Measurements from ENCODE around the gene TACC2. TPM values are rescaled to one million over a fixed set of nuclear protein-coding genes. Genes with fewer than 3 reads are reported as not detected.

TACC2 gene
- total and polyA plus RNA-seq, 2 experiments from 2014 or later = 30.8 to 35.9 TPM

GRCh38 chr10:122246830-122247520 lies 258.0 kb downstream of the TACC2 start:
- Mint-ChIP-seq H3K9me3 (no peaks in the 10 kb centered on the region), H3K27me3 (ENCODE audit: insufficient read depth, low read depth, poor library complexity) (peaks cover 6% of the 10 kb centered on the region), H3K4me3 (no peak overlapping the region), H3K36me3 (ENCODE audit: low read depth) (peaks cover 43% of the 10 kb centered on the region), H3K4me1 (peaks cover 3% of the 10 kb centered on the region; the same call in 1 of the 3 replicates), H3K27ac (no peak overlapping the region)
- Histone ChIP-seq H3K79me2 (replicated peaks; ENCODE audit: insufficient read depth) (no peaks in the 10 kb centered on the region), H3K27me3 (ENCODE audit: insufficient read depth) (no peaks in the 10 kb centered on the region), H3K36me3 (ENCODE audit: insufficient read depth) (peaks cover 9% of the 10 kb centered on the region), H4K20me1 (replicated peaks; ENCODE audit: insufficient read depth) (peaks cover 3% of the 10 kb centered on the region; the same call in 1 of the 2 replicates), H2AFZ (no peak overlapping the region), H3K4me3 (no peak overlapping the region), H3K27ac (ENCODE audit: low read depth) (no peak overlapping the region), H3K4me1 (ENCODE audit: insufficient read depth) (no peaks in the 10 kb centered on the region), H3K4me2 (no peak overlapping the region), H3K9me2 (ENCODE audit: insufficient read depth) (no peaks in the 10 kb centered on the region), H3F3A (replicated peaks; ENCODE audit: low read depth) (no peaks in the 10 kb centered on the region)
- DNase-seq (ENCODE audit: low spot score) (no peak), ATAC-seq (peak; percentile 40)
- TF ChIP-seq ZNF331 (CRISPR knock-in tag; IDR thresholded peaks at IDR 0.05; ENCODE audit: low read depth) (no peak), STAT1 (IDR thresholded peaks at IDR 0.05; ENCODE audit: unreplicated experiment) (no peak), EZH2phosphoT487 (IDR thresholded peaks at IDR 0.05; ENCODE audit: unreplicated experiment) (no peak)

DNA sequence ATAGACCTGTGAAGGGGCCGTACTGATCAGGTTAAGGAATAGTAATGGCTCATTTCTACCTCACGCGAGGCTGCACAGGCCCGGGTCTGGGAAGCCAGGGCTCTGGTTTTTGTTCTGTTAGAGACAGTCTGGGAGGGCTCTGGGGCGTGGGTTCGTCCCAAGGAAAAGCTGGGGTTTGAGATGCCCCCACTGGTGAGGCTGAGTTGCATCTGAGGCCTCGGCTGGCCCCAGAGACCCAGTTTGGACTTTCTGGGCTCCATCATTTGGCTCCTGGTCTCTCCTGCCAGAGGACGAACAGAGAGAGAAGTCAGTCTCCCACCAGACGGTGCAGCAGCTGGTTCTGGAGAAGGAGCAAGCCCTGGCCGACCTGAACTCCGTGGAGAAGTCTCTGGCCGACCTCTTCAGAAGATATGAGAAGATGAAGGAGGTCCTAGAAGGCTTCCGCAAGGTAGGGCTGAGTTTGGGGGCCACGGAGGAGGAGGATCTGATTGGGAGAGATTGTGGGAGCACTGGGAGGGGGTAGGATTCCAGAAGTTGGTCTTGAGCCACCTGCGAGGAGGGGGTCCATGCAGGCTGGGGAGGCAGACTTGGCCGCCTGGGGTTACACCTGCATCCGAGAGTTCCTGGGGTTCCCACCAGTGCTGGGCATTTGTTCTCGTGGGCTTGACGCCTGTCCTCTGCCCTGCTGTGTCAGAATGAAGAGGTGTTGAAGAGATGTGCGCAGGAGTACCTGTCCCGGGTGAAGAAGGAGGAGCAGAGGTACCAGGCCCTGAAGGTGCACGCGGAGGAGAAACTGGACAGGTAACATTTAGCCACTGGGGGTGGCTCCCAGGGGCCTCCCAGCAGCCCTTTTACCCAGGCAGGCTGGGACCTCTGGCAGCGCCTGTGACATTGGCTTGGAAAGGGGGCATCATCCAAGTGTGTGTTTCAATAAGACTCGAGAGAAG lies 259.7 kb downstream of the TACC2 start:
- H3K36me3 ChIP-seq (ENCODE audit: insufficient read depth) = peaks cover 5% of the 10 kb centered on the region
- H3K27ac Mint-ChIP-seq = no peak overlapping the region

More for the DNA sequence above, 259.7 kb downstream of the TACC2 start:
- H3K27ac ChIP-seq (ENCODE audit: low read depth) = no peak overlapping the region
- no peaks in the 10 kb centered on the region for H3K4me1 ChIP-seq (ENCODE audit: insufficient read depth)
- H3K27me3 Mint-ChIP-seq (ENCODE audit: insufficient read depth, low read depth, poor library complexity) = peaks cover 6% of the 10 kb centered on the region
- H3K9me2 ChIP-seq (ENCODE audit: insufficient read depth) = no peaks in the 10 kb centered on the region
- H3K36me3 Mint-ChIP-seq (ENCODE audit: low read depth) = peaks cover 43% of the 10 kb centered on the region
- no peak for TF ChIP-seq JUNB (IDR thresholded peaks at IDR 0.05; ENCODE audit: unreplicated experiment)
- no peak for TF ChIP-seq ZNF114 (CRISPR knock-in tag; IDR thresholded peaks at IDR 0.05)
- no peak for TF ChIP-seq STAT1 (IDR thresholded peaks at IDR 0.05; ENCODE audit: unreplicated experiment)
- no peak for TF ChIP-seq EZH2 (IDR thresholded peaks at IDR 0.05; ENCODE audit: low read depth, unreplicated experiment)
- no peak for TF ChIP-seq REST (IDR thresholded peaks at IDR 0.05; ENCODE audit: unreplicated experiment)
- no peak for TF ChIP-seq CREB1 (CRISPR knock-in tag; IDR thresholded peaks at IDR 0.05; ENCODE audit: low read depth)
- TF ChIP-seq, protein P1, sequence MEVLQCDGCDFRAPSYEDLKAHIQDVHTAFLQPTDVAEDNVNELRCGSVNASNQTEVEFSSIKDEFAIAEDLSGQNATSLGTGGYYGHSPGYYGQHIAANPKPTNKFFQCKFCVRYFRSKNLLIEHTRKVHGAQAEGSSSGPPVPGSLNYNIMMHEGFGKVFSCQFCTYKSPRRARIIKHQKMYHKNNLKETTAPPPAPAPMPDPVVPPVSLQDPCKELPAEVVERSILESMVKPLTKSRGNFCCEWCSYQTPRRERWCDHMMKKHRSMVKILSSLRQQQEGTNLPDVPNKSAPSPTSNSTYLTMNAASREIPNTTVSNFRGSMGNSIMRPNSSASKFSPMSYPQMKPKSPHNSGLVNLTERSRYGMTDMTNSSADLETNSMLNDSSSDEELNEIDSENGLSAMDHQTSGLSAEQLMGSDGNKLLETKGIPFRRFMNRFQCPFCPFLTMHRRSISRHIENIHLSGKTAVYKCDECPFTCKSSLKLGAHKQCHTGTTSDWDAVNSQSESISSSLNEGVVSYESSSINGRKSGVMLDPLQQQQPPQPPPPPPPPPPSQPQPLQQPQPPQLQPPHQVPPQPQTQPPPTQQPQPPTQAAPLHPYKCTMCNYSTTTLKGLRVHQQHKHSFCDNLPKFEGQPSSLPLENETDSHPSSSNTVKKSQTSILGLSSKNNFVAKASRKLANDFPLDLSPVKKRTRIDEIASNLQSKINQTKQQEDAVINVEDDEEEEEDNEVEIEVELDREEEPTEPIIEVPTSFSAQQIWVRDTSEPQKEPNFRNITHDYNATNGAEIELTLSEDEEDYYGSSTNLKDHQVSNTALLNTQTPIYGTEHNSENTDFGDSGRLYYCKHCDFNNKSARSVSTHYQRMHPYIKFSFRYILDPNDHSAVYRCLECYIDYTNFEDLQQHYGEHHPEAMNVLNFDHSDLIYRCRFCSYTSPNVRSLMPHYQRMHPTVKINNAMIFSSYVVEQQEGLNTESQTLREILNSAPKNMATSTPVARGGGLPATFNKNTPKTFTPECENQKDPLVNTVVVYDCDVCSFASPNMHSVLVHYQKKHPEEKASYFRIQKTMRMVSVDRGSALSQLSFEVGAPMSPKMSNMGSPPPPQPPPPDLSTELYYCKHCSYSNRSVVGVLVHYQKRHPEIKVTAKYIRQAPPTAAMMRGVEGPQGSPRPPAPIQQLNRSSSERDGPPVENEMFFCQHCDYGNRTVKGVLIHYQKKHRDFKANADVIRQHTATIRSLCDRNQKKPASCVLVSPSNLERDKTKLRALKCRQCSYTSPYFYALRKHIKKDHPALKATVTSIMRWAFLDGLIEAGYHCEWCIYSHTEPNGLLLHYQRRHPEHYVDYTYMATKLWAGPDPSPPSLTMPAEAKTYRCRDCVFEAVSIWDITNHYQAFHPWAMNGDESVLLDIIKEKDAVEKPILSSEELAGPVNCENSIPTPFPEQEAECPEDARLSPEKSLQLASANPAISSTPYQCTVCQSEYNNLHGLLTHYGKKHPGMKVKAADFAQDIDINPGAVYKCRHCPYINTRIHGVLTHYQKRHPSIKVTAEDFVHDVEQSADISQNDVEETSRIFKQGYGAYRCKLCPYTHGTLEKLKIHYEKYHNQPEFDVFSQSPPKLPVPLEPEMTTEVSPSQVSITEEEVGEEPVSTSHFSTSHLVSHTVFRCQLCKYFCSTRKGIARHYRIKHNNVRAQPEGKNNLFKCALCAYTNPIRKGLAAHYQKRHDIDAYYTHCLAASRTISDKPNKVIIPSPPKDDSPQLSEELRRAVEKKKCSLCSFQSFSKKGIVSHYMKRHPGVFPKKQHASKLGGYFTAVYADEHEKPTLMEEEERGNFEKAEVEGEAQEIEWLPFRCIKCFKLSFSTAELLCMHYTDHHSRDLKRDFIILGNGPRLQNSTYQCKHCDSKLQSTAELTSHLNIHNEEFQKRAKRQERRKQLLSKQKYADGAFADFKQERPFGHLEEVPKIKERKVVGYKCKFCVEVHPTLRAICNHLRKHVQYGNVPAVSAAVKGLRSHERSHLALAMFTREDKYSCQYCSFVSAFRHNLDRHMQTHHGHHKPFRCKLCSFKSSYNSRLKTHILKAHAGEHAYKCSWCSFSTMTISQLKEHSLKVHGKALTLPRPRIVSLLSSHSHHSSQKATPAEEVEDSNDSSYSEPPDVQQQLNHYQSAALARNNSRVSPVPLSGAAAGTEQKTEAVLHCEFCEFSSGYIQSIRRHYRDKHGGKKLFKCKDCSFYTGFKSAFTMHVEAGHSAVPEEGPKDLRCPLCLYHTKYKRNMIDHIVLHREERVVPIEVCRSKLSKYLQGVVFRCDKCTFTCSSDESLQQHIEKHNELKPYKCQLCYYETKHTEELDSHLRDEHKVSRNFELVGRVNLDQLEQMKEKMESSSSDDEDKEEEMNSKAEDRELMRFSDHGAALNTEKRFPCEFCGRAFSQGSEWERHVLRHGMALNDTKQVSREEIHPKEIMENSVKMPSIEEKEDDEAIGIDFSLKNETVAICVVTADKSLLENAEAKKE (CRISPR knock-in tag; IDR thresholded peaks at IDR 0.05) = no peak
- H3K79me2 ChIP-seq (replicated peaks; ENCODE audit: insufficient read depth) = no peaks in the 10 kb centered on the region
- ATAC-seq (no peak), DNase-seq (ENCODE audit: low spot score) (no peak)
- H3K4me3 Mint-ChIP-seq = no peak overlapping the region
- no peaks in the 10 kb centered on the region for H3F3A ChIP-seq (replicated peaks; ENCODE audit: low read depth)
- no peaks in the 10 kb centered on the region for H3K9me3 Mint-ChIP-seq
- no peak overlapping the region for H3K4me3 ChIP-seq
- no peaks in the 10 kb centered on the region; the same call in 1 of the 2 replicates for H4K20me1 ChIP-seq (replicated peaks; ENCODE audit: insufficient read depth)
- H3K27me3 ChIP-seq (ENCODE audit: insufficient read depth) = no peaks in the 10 kb centered on the region
- peaks cover 3% of the 10 kb centered on the region; the same call in 1 of the 3 replicates for H3K4me1 Mint-ChIP-seq
- no peak overlapping the region for H3K4me2 ChIP-seq
- no peak overlapping the region for H2AFZ ChIP-seq
